GM12878 (cell line): ENCODE results near the gene CCDC57. TPM values are rescaled to one million over a fixed set of nuclear protein-coding genes. Genes with fewer than 3 reads are reported as not detected.
A peak's percentile ranks its signal among the peaks of the same experiment; 100 is the strongest.

Source experiments
- BCL3 ChIP-seq: IDR thresholded peaks from 2 replicates; pipeline ENCODE4 v1.6.1; 2011; ENCODE audit warnings: borderline replicate concordance, low read depth, mild to moderate bottlenecking, moderate library complexity, low read length; ENCODE audit not compliant: insufficient read depth, poor library complexity, severe bottlenecking
- BRCA1 ChIP-seq: IDR thresholded peaks from 2 replicates; pipeline ENCODE4 v1.6.1; 2011; ENCODE audit warnings: low read depth, low read length, improper control_type of control experiment
- CBFB ChIP-seq: IDR thresholded peaks from 2 replicates; pipeline ENCODE4 v1.6.1; 2016; ENCODE audit warnings: antibody characterized with exemption, low read depth
- CREM ChIP-seq: IDR thresholded peaks from 2 replicates; pipeline ENCODE4 v1.6.1; 2014; ENCODE audit warnings: antibody characterized with exemption, low read depth
- EED ChIP-seq: sonication (generic); IDR thresholded peaks from 2 replicates; pipeline ENCODE4 v1.6.1; 2016; ENCODE audit warnings: antibody characterized with exemption, low read depth
- GABPA ChIP-seq: IDR thresholded peaks from 2 replicates; pipeline ENCODE4 v1.6.1; 2014; ENCODE audit warnings: antibody characterized with exemption, low read depth, mild to moderate bottlenecking, inconsistent platforms
- HDAC6 ChIP-seq: fragments of 200-600 bp; sonication (generic); IDR thresholded peaks from one replicate; pipeline ENCODE4 v1.8.0; 2017; ENCODE audit warnings: antibody characterized with exemption; ENCODE audit not compliant: unreplicated experiment
- IRF5 ChIP-seq: fragments of 450-650 bp; IDR thresholded peaks from 2 replicates; pipeline ENCODE4 v1.6.1; 2017; ENCODE audit warnings: borderline replicate concordance
- KAT2A ChIP-seq: conservative IDR thresholded peaks from 2 replicates; pipeline ENCODE4 v1.6.1; 2011; ENCODE audit warnings: low read depth, low read length; ENCODE audit not compliant: control insufficient read depth
- MAX ChIP-seq: IDR thresholded peaks from 2 replicates; pipeline ENCODE4 v1.6.1; 2012; ENCODE audit warnings: low read depth, low read length, improper control_type of control experiment
- MLLT1 ChIP-seq: fragments of 450-650 bp; IDR thresholded peaks from 2 replicates; pipeline ENCODE4 v1.6.1; 2016; ENCODE audit warnings: mild to moderate bottlenecking
- MXI1 ChIP-seq: fragments of 150-350 bp; IDR thresholded peaks from 2 replicates; pipeline ENCODE4 v1.6.1; 2011; ENCODE audit warnings: low read depth, mild to moderate bottlenecking, inconsistent platforms, low read length, improper control_type of control experiment
- NFIC ChIP-seq: IDR thresholded peaks from 2 replicates; pipeline ENCODE4 v1.6.1; 2012; ENCODE audit warnings: low read depth, mild to moderate bottlenecking, inconsistent platforms, low read length, moderate library complexity
- NFXL1 ChIP-seq: fragments of 450-650 bp; IDR thresholded peaks from 2 replicates; pipeline ENCODE4 v1.6.1; 2017; ENCODE audit warnings: antibody characterized with exemption, mild to moderate bottlenecking, borderline replicate concordance
- POU2F2 ChIP-seq: IDR thresholded peaks from 3 replicates; pipeline ENCODE4 v1.6.1; 2011; ENCODE audit warnings: low read depth, mild to moderate bottlenecking, low read length, borderline replicate concordance
- RBBP5 ChIP-seq: fragments of 200-600 bp; sonication (generic); conservative IDR thresholded peaks from 2 replicates; pipeline ENCODE4 v1.6.1; 2016
- REST ChIP-seq: IDR thresholded peaks from 2 replicates; pipeline ENCODE4 v1.6.1; 2012; ENCODE audit warnings: mild to moderate bottlenecking, low read depth, low read length
- SMAD5 ChIP-seq: IDR thresholded peaks from 2 replicates; pipeline ENCODE4 v1.6.1; 2016; ENCODE audit warnings: antibody characterized with exemption, low read depth
- SP1 ChIP-seq: IDR thresholded peaks from one replicate; pipeline ENCODE4 v1.6.1; 2011; ENCODE audit warnings: low read depth, low read length
- SUPT20H ChIP-seq: IDR thresholded peaks from 2 replicates; pipeline ENCODE4 v1.6.1; 2011; ENCODE audit warnings: low read depth, mild to moderate bottlenecking, low read length, moderate library complexity, borderline replicate concordance; ENCODE audit not compliant: control insufficient read depth
- USF1 ChIP-seq: IDR thresholded peaks from 2 replicates; pipeline ENCODE4 v1.6.1; 2011; ENCODE audit warnings: borderline replicate concordance, low read depth, mild to moderate bottlenecking, moderate library complexity, mixed read lengths, low read length; ENCODE audit not compliant: insufficient read depth; ENCODE audit errors: extremely low read length
- ZNF24 ChIP-seq: fragments of 450-650 bp; IDR thresholded peaks from 2 replicates; pipeline ENCODE4 v1.6.1; 2017; ENCODE audit warnings: antibody characterized with exemption, mild to moderate bottlenecking
- polyA plus RNA-seq, 11 experiments: library from polyadenylated mRNA; depleted of rRNA in 4 of 11; unstranded in 6 of 11; stranded (reverse) in 5 of 11; fragments of >200 nt; fragmentation: Nextera tagmentation in 4 of 11; fragmentation: Illumina TruSeq in 1 of 11; extraction: Ambion mirVana in 4 of 11; extraction: Trizol in 1 of 11; gene quantifications; 1 replicate in 1 of 11; 2 replicates in 10 of 11; pipeline versions ENCODE4 v1.2.1 to v1.2.3, GENCODE V29; 2011 to 2016; ENCODE audit warnings: inconsistent platforms in 2 of 11, missing spikeins in 2 of 11, low read depth in 1 of 11
- total RNA-seq, 4 experiments: library from RNA; depleted of rRNA in 3 of 4; stranded (reverse); fragments of >200 nt in 3 of 4; fragmentation: Illumina TruSeq in 1 of 4; extraction: Trizol in 1 of 4; gene quantifications; 2 replicates each; pipeline versions ENCODE4 v1.2.1 to v1.2.3, GENCODE V29; 2013 to 2021

Gene CCDC57
- total and polyA plus RNA-seq, 10 of the 15 experiments (the other 5 are each of a cell fraction or from before 2014, with no cell fraction given): 5.4 to 123 (median 45.8) TPM

- TF ChIP-seq IRF5: no peak
- no peak for TF ChIP-seq SUPT20H
- peak; percentile 41 for TF ChIP-seq USF1
- no peak for TF ChIP-seq KAT2A
- no peak for TF ChIP-seq NFIC
- TF ChIP-seq GABPA: peak; percentile 92
- TF ChIP-seq RBBP5: no peak
- no peak for TF ChIP-seq HDAC6
- no peak for TF ChIP-seq NFXL1
- no peak for TF ChIP-seq EED
- no peak for TF ChIP-seq CBFB
- peak; percentile 87; the same call in 2 of the 3 replicates for TF ChIP-seq POU2F2
- TF ChIP-seq MAX: peak; percentile 70; the same call in 1 of the 2 replicates
- TF ChIP-seq MXI1: peak; percentile 82
- TF ChIP-seq SMAD5: no peak
- peak; percentile 98 for TF ChIP-seq MLLT1
- TF ChIP-seq ZNF24: peak; percentile 81
- peak; percentile 74 for TF ChIP-seq CREM
- TF ChIP-seq SP1: peak; percentile 76
- TF ChIP-seq REST: no peak
- no peak for TF ChIP-seq BCL3
- TF ChIP-seq BRCA1: peak; percentile 7; the same call in 1 of the 2 replicates
These were observed 146.9 kb downstream of the CCDC57 start, which contains the start of gene DUS1L (continued) for GRCh38 chr17:82065638-82066303.
